Astrocyte (in vitro differentiated cells and primary cell): ENCODE data around the gene THY1. TPM values are rescaled to one million over a fixed set of nuclear protein-coding genes. Genes with fewer than 3 reads are reported as not detected.

Source experiments
- DNase-seq: peaks from one replicate; pipeline ENCODE4 v3.0.0-alpha.2; 2010; ENCODE audit warnings: low read depth
- FAIRE-seq: peaks from 2 replicates; lab custom pipeline; 2011; peaks lifted over from hg19 to GRCh38; lab: Jason Lieb, UNC
- H2AFZ ChIP-seq: 2 replicates; pipeline ENCODE4 v1.6.0; 2012; ENCODE audit warnings: low read depth, low read length, inconsistent platforms
- H3K27ac ChIP-seq: 2 replicates; pipeline ENCODE4 v1.5.1; 2011; ENCODE audit warnings: low read depth, low read length, inconsistent platforms
- H3K27me3 ChIP-seq: 2 replicates; pipeline ENCODE4 v1.6.0; 2011; ENCODE audit warnings: low read length, inconsistent platforms; ENCODE audit not compliant: insufficient read depth
- H3K36me3 ChIP-seq: 2 replicates; pipeline ENCODE4 v1.5.1; 2011; ENCODE audit warnings: low read length, inconsistent platforms; ENCODE audit not compliant: insufficient read depth
- H3K4me1 ChIP-seq: 2 replicates; pipeline ENCODE4 v1.5.1; 2011; ENCODE audit warnings: low read length, inconsistent platforms; ENCODE audit not compliant: insufficient read depth
- H3K4me2 ChIP-seq: 2 replicates; pipeline ENCODE4 v1.6.0; 2012; ENCODE audit warnings: low read length, inconsistent platforms
- H3K4me3 ChIP-seq: 2 replicates; pipeline ENCODE4 v1.5.1; 2011; ENCODE audit warnings: low read depth, mild to moderate bottlenecking, low read length, inconsistent platforms; ENCODE audit not compliant: insufficient read depth
- H3K79me2 ChIP-seq: 2 replicates; pipeline ENCODE4 v1.6.0; 2012; ENCODE audit warnings: mild to moderate bottlenecking, low read length, inconsistent platforms; ENCODE audit not compliant: insufficient read depth
- H3K9ac ChIP-seq: 2 replicates; pipeline ENCODE4 v1.6.0; 2012; ENCODE audit warnings: mild to moderate bottlenecking, low read length, inconsistent platforms
- H3K9me3 ChIP-seq: 2 replicates; pipeline ENCODE4 v1.5.1; 2012; ENCODE audit warnings: low read depth, mild to moderate bottlenecking, low read length, inconsistent platforms; ENCODE audit not compliant: insufficient read depth
- H4K20me1 ChIP-seq: 2 replicates; pipeline ENCODE4 v1.6.0; 2012; ENCODE audit warnings: low read length, inconsistent platforms; ENCODE audit not compliant: insufficient read depth
- H3K27ac Mint-ChIP-seq: one replicate; pipeline ENCODE4 v1.8.0; 2021; ENCODE audit warnings: mild to moderate bottlenecking, mixed read lengths; ENCODE audit not compliant: unreplicated experiment
- H3K27me3 Mint-ChIP-seq: one replicate; pipeline ENCODE4 v1.8.0; 2021; ENCODE audit warnings: low read depth, mixed read lengths; ENCODE audit not compliant: unreplicated experiment
- H3K36me3 Mint-ChIP-seq: one replicate; pipeline ENCODE4 v1.8.0; 2021; ENCODE audit warnings: low read depth, mixed read lengths; ENCODE audit not compliant: unreplicated experiment
- H3K4me1 Mint-ChIP-seq: one replicate; pipeline ENCODE4 v1.8.0; 2021; ENCODE audit warnings: low read depth, mixed read lengths; ENCODE audit not compliant: unreplicated experiment
- H3K4me3 Mint-ChIP-seq: one replicate; pipeline ENCODE4 v1.8.0; 2021; ENCODE audit warnings: mild to moderate bottlenecking, moderate library complexity, mixed read lengths; ENCODE audit not compliant: unreplicated experiment
- H3K9me3 Mint-ChIP-seq: one replicate; pipeline ENCODE4 v1.8.0; 2021; ENCODE audit warnings: mild to moderate bottlenecking, mixed read lengths; ENCODE audit not compliant: unreplicated experiment
- CTCF ChIP-seq: IDR thresholded peaks from 2 replicates; pipeline ENCODE4 v1.5.1; 2011; ENCODE audit warnings: low read depth, mild to moderate bottlenecking, inconsistent platforms, low read length, moderate library complexity; ENCODE audit not compliant: insufficient read depth
- EZH2 ChIP-seq: IDR thresholded peaks from 2 replicates; pipeline ENCODE4 v1.6.1; 2012; ENCODE audit warnings: mild to moderate bottlenecking, low read length, inconsistent platforms; ENCODE audit not compliant: insufficient read depth
- total RNA-seq: library from RNA; stranded (reverse); gene quantifications from 2 replicates; pipeline ENCODE4 v1.2.1, GENCODE V29; 2021

Gene THY1
- total RNA-seq, 1 donor from 2014 or later = 104 TPM

GRCh38 chr11:119400860-119401259, 22.1 kb downstream of the THY1 start:
- DNase-seq = no peak
- H3K27me3 Mint-ChIP-seq = peaks cover 2% of the 10 kb centered on the region

GRCh38 chr11:119397740-119398139, 25.2 kb downstream of the THY1 start:
- H3K27me3 ChIP-seq = peaks cover 8% of the 10 kb centered on the region
- Mint-ChIP-seq H3K27me3 (peaks cover 10% of the 10 kb centered on the region), H3K4me1 (no peaks in the 10 kb centered on the region), H3K27ac (no peak overlapping the region), H3K4me3 (no peak overlapping the region), H3K36me3 (no peaks in the 10 kb centered on the region), H3K9me3 (peaks cover 26% of the 10 kb centered on the region)
- no peaks in the 10 kb centered on the region for H4K20me1 ChIP-seq
- H3K27ac ChIP-seq = no peak overlapping the region
- peaks cover 3% of the 10 kb centered on the region for H3K9me3 ChIP-seq
- H3K4me2 ChIP-seq = no peak overlapping the region
- no peaks in the 10 kb centered on the region for H3K4me1 ChIP-seq
- H2AFZ ChIP-seq = no peak overlapping the region
- no peaks in the 10 kb centered on the region for H3K36me3 ChIP-seq
- DNase-seq (no peak), FAIRE-seq (no peak)
- H3K4me3 ChIP-seq = no peak overlapping the region
- H3K79me2 ChIP-seq = no peaks in the 10 kb centered on the region
- no peak overlapping the region for H3K9ac ChIP-seq
- TF ChIP-seq EZH2 (no peak), CTCF (no peak)

More at GRCh38 chr11:119400860-119401259, 22.1 kb downstream of the THY1 start:
- FAIRE-seq = no peak
- no peak overlapping the region for H3K4me3 ChIP-seq
- Mint-ChIP-seq H3K4me3 (no peak overlapping the region), H3K9me3 (peaks cover 26% of the 10 kb centered on the region), H3K4me1 (no peaks in the 10 kb centered on the region), H3K27ac (no peak overlapping the region), H3K36me3 (no peaks in the 10 kb centered on the region)
- no peaks in the 10 kb centered on the region for H4K20me1 ChIP-seq
- H3K79me2 ChIP-seq = no peaks in the 10 kb centered on the region
- TF ChIP-seq CTCF (no peak), EZH2 (no peak)
- H3K9me3 ChIP-seq = peaks cover 3% of the 10 kb centered on the region
- no peak overlapping the region for H2AFZ ChIP-seq
- H3K4me2 ChIP-seq = no peak overlapping the region
- no peaks in the 10 kb centered on the region for H3K4me1 ChIP-seq
- no peak overlapping the region for H3K27ac ChIP-seq
- no peak overlapping the region for H3K9ac ChIP-seq
- no peaks in the 10 kb centered on the region for H3K36me3 ChIP-seq
- no peaks in the 10 kb centered on the region for H3K27me3 ChIP-seq

GRCh38 chr11:119396835-119397234, 26.1 kb downstream of the THY1 start:
- TF ChIP-seq EZH2 = no peak
- no peak for TF ChIP-seq CTCF
- DNase-seq = no peak
- H3K27me3 Mint-ChIP-seq = peaks cover 10% of the 10 kb centered on the region

More at GRCh38 chr11:119396835-119397234, 26.1 kb downstream of the THY1 start:
- Histone ChIP-seq H4K20me1 (no peaks in the 10 kb centered on the region), H3K36me3 (no peaks in the 10 kb centered on the region), H3K4me1 (no peaks in the 10 kb centered on the region), H3K9ac (no peak overlapping the region), H3K27me3 (peaks cover 8% of the 10 kb centered on the region), H3K27ac (no peak overlapping the region), H2AFZ (no peak overlapping the region), H3K9me3 (peaks cover 3% of the 10 kb centered on the region), H3K4me2 (no peak overlapping the region), H3K79me2 (no peaks in the 10 kb centered on the region), H3K4me3 (no peak overlapping the region)
- Mint-ChIP-seq H3K4me3 (no peak overlapping the region), H3K36me3 (no peaks in the 10 kb centered on the region), H3K4me1 (no peaks in the 10 kb centered on the region), H3K27ac (no peak overlapping the region), H3K9me3 (peaks cover 23% of the 10 kb centered on the region)
- no peak for FAIRE-seq
